A673 (cell line): ENCODE measurements around the gene HRH1. TPM values are rescaled to one million over a fixed set of nuclear protein-coding genes. Genes with fewer than 3 reads are reported as not detected.

Experiments used
- BruUV-seq: library from RNA; stranded (reverse); fragments of 400-500 nt; replicated peaks from 2 replicates; lab custom pipeline; 2021; lab: Mats Ljungman, UMichigan
- CTCF ChIA-PET: fragments of 300-600 bp; sonication (Branson Sonifier 250); formaldehyde crosslinking; loops from one replicate; lab custom pipeline; 2022; ENCODE audit warnings: antibody characterized with exemption; lab: Charles Lee
- POLR2A ChIA-PET: fragments of 300-600 bp; sonication (Branson Sonifier 250); formaldehyde crosslinking; loops from one replicate; lab custom pipeline; 2022; ENCODE audit warnings: antibody characterized with exemption; ENCODE audit not compliant: low non-redundant PET; lab: Charles Lee
- DNase-seq: peaks from one replicate; pipeline ENCODE4 v3.0.0-alpha.2; 2015; ENCODE audit warnings: low spot score
- H3K27ac ChIP-seq: fragments of 200-600 bp; sonication (generic); 2 replicates; pipeline ENCODE4 v1.5.1; 2016; ENCODE audit warnings: mixed run types, low read depth, mild to moderate bottlenecking, mixed read lengths, antibody characterized with exemption, low read length; ENCODE audit not compliant: poor library complexity, severe bottlenecking
- H3K27me3 ChIP-seq: fragments of 200-600 bp; sonication (generic); replicated peaks from 2 replicates; pipeline ENCODE4 v1.6.1; 2017; ENCODE audit warnings: mixed run types, low read depth, mild to moderate bottlenecking, mixed read lengths, antibody characterized with exemption, low read length; ENCODE audit not compliant: insufficient read depth, poor library complexity
- H3K36me3 ChIP-seq: fragments of 200-600 bp; sonication (generic); 2 replicates; pipeline ENCODE4 v1.6.1; 2016; ENCODE audit warnings: mixed run types, mild to moderate bottlenecking, mixed read lengths, antibody characterized with exemption, low read length; ENCODE audit not compliant: insufficient read depth, poor library complexity, severe bottlenecking
- H3K4me1 ChIP-seq: fragments of 200-600 bp; sonication (generic); 2 replicates; pipeline ENCODE4 v1.6.1; 2017; ENCODE audit warnings: mixed run types, mild to moderate bottlenecking, mixed read lengths, antibody characterized with exemption, low read length; ENCODE audit not compliant: insufficient read depth, poor library complexity, severe bottlenecking
- H3K4me3 ChIP-seq: fragments of 200-600 bp; sonication (generic); 2 replicates; pipeline ENCODE4 v1.5.1; 2016; ENCODE audit warnings: low read depth, mixed run types, mild to moderate bottlenecking, mixed read lengths, low read length; ENCODE audit not compliant: poor library complexity, severe bottlenecking
- H3K9me3 ChIP-seq: fragments of 200-600 bp; sonication (generic); 2 replicates; pipeline ENCODE4 v1.6.1; 2016; ENCODE audit warnings: mixed run types, low read depth, mild to moderate bottlenecking, mixed read lengths, antibody characterized with exemption, low read length; ENCODE audit not compliant: poor library complexity, severe bottlenecking
- CTCF ChIP-seq: fragments of 300-800, 200-600 bp; sonication (generic); conservative IDR thresholded peaks from 2 replicates; pipeline ENCODE4 v1.5.1; 2017; ENCODE audit warnings: low read depth, mild to moderate bottlenecking, antibody characterized with exemption, low read length, moderate library complexity, mixed read lengths
- EZH2 ChIP-seq: fragments of 200-600 bp; sonication (generic); IDR thresholded peaks from 2 replicates; pipeline ENCODE4 v1.6.1; 2017; ENCODE audit warnings: borderline replicate concordance, low read depth, mild to moderate bottlenecking, mixed read lengths, antibody characterized with exemption, low read length; ENCODE audit not compliant: poor library complexity, severe bottlenecking
- intact Hi-C: fragments of 100-400 bp; cut with micrococcal nuclease; formaldehyde crosslinking; loops from one replicate; pipeline ENCODE4 v1.10.0; 2022; ENCODE audit not compliant: unreplicated experiment
- total RNA-seq: library from RNA; stranded (reverse); gene quantifications from 2 replicates; pipeline ENCODE4 v1.2.3, GENCODE V29; 2021

HRH1 gene
- total RNA-seq, 1 experiment from 2014 or later = 0.92 TPM

- no peak for DNase-seq
- ChIA-PET CTCF (no interaction called here), POLR2A (no interaction called here)
- Histone ChIP-seq H3K9me3 (no peaks in the 10 kb centered on the region), H3K36me3 (no peaks in the 10 kb centered on the region), H3K27me3 (no peaks in the 10 kb centered on the region), H3K27ac (no peak overlapping the region), H3K4me1 (no peaks in the 10 kb centered on the region), H3K4me3 (no peak overlapping the region)
- TF ChIP-seq CTCF = no peak
- no peak for TF ChIP-seq EZH2
- intact Hi-C loops = no loop called here
- BruUV-seq = no TSS peak
Observed at GRCh38 chr3:11240496-11240895, 86.2 kb downstream of the HRH1 start.

GRCh38 chr3:11244121-11244677 lies 89.9 kb downstream of the HRH1 start:
- H3K4me3 ChIP-seq = no peak overlapping the region
- TF ChIP-seq CTCF (no peak), EZH2 (no peak)
- intact Hi-C loops = no loop called here
- H3K4me1 ChIP-seq = no peaks in the 10 kb centered on the region
- H3K9me3 ChIP-seq = no peaks in the 10 kb centered on the region
- H3K27ac ChIP-seq = no peak overlapping the region
- BruUV-seq = no TSS peak
- ChIA-PET POLR2A (no interaction called here), CTCF (no interaction called here)
- no peaks in the 10 kb centered on the region for H3K27me3 ChIP-seq
- no peaks in the 10 kb centered on the region for H3K36me3 ChIP-seq
- DNase-seq = no peak

- TF ChIP-seq EZH2 = no peak
- no peak for TF ChIP-seq CTCF
- POLR2A ChIA-PET = no interaction called here
Observed at GRCh38 chr3:11245276-11245675, 91.0 kb downstream of the HRH1 start.

More at GRCh38 chr3:11245276-11245675, 91.0 kb downstream of the HRH1 start:
- Histone ChIP-seq H3K9me3 (no peaks in the 10 kb centered on the region), H3K4me1 (no peaks in the 10 kb centered on the region), H3K27ac (no peak overlapping the region), H3K4me3 (no peak overlapping the region), H3K27me3 (no peaks in the 10 kb centered on the region), H3K36me3 (no peaks in the 10 kb centered on the region)
- DNase-seq = no peak
- CTCF ChIA-PET = no interaction called here
- intact Hi-C loops = no loop called here
- no TSS peak for BruUV-seq
